Suprapubic skin (tissue), 2 donors: ENCODE results near the gene TEX9.
"Not testable (repeated sequence)": the region's sequence is repeated elsewhere in the genome, so short reads cannot be mapped to it uniquely, and the experiment has no call there.

Experiments used
- EP300 ChIP-seq: sonication (generic); formaldehyde crosslinking; IDR thresholded peaks from one replicate; pipeline ENCODE4 v1.6.1; 2017; ENCODE audit warnings: antibody characterized with exemption
- POLR2A ChIP-seq, 2 donors: fragments of 450-650 bp; IDR thresholded peaks; one replicate each; pipeline ENCODE4 v1.6.1; 2017; ENCODE audit warnings: antibody characterized with exemption in 2 of 2, mild to moderate bottlenecking in 2 of 2, moderate library complexity in 2 of 2

DNA sequence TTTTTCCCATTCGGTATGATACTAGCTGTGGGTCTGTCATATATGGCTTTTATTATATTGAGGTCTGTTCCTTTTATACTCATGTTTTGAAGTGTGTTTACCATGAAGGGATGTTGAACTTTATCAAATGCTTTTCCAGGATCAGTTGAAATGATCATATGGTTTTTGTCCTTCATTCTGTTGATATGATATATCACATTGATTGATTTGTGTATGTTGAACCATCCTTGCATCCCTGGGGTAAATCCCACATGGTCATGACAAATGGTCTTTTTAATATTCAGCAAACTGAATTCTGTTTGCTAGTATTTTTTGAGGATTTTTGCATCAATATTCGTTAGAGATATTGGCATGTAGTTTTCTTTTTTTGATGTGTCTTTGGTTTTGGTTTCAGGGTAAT is 12.6 kb downstream of the TEX9 start:
- TF ChIP-seq EP300; POLR2A (IDR thresholded peaks at IDR 0.05): not testable (repeated sequence)
